ENCODE results near the gene SHLD1.

Gene SHLD1

GRCh38 chr20:5862703-5863039 lies 112.5 kb downstream of the SHLD1 start:
- H3K4me2 ChIP-seq (ENCODE audit: low read depth, low read length), result no peak overlapping the region
- no peaks in the 10 kb centered on the region for H3K27me3 ChIP-seq (replicated peaks; ENCODE audit: insufficient read depth, low read length)
- H4K20me1 ChIP-seq (ENCODE audit: insufficient read depth, low read length), result no peaks in the 10 kb centered on the region
- no peaks in the 10 kb centered on the region for H3K36me3 ChIP-seq (replicated peaks; ENCODE audit: insufficient read depth, low read length)
- no peak overlapping the region for H3K4me3 ChIP-seq (ENCODE audit: low read length)
- no peaks in the 10 kb centered on the region for H3K9me3 ChIP-seq (replicated peaks; ENCODE audit: insufficient read depth, low read length)
- no peak overlapping the region for H3K27ac ChIP-seq (ENCODE audit: low read length)
- H3F3A ChIP-seq (ENCODE audit: insufficient read depth, low read length), result no peaks in the 10 kb centered on the region
- no peak for TF ChIP-seq EZH2 (optimal IDR thresholded peaks at IDR 0.05; ENCODE audit: low read depth, low read length)
- TF ChIP-seq CTCF (IDR thresholded peaks at IDR 0.05; ENCODE audit: low read length), result no peak
- TF ChIP-seq EZH2phosphoT487 (IDR thresholded peaks at IDR 0.05; ENCODE audit: low read length), result no peak
- H3K79me2 ChIP-seq (ENCODE audit: low read length), result no peaks in the 10 kb centered on the region
- no peak overlapping the region for H3K9ac ChIP-seq (ENCODE audit: low read length)
- no peaks in the 10 kb centered on the region for H3K4me1 ChIP-seq (ENCODE audit: low read length)
- H3K9me2 ChIP-seq (replicated peaks; ENCODE audit: insufficient read depth, low read length), result no peaks in the 10 kb centered on the region
- H2AFZ ChIP-seq (ENCODE audit: low read length), result no peak overlapping the region
- DNase-seq, result no peak

GRCh38 chr20:5863040-5863833 lies 113.0 kb downstream of the SHLD1 start:
- TF ChIP-seq EZH2 (optimal IDR thresholded peaks at IDR 0.05; ENCODE audit: low read depth, low read length) (no peak), EZH2phosphoT487 (IDR thresholded peaks at IDR 0.05; ENCODE audit: low read length) (no peak), CTCF (IDR thresholded peaks at IDR 0.05; ENCODE audit: low read length) (no peak)
- no peak for DNase-seq

GRCh38 chr20:5864428-5864827 lies 114.2 kb downstream of the SHLD1 start:
- TF ChIP-seq EZH2phosphoT487 (IDR thresholded peaks at IDR 0.05; ENCODE audit: low read length), result no peak
- no peak for TF ChIP-seq EZH2 (optimal IDR thresholded peaks at IDR 0.05; ENCODE audit: low read depth, low read length)
- TF ChIP-seq CTCF (IDR thresholded peaks at IDR 0.05; ENCODE audit: low read length), result no peak

More at GRCh38 chr20:5863040-5863833, 113.0 kb downstream of the SHLD1 start:
- H2AFZ ChIP-seq (ENCODE audit: low read length), result no peak overlapping the region
- H3K4me1 ChIP-seq (ENCODE audit: low read length), result no peaks in the 10 kb centered on the region
- H3K9me2 ChIP-seq (replicated peaks; ENCODE audit: insufficient read depth, low read length), result no peaks in the 10 kb centered on the region
- no peaks in the 10 kb centered on the region for H3F3A ChIP-seq (ENCODE audit: insufficient read depth, low read length)
- no peak overlapping the region for H3K4me3 ChIP-seq (ENCODE audit: low read length)
- no peaks in the 10 kb centered on the region for H4K20me1 ChIP-seq (ENCODE audit: insufficient read depth, low read length)
- no peaks in the 10 kb centered on the region for H3K27me3 ChIP-seq (replicated peaks; ENCODE audit: insufficient read depth, low read length)
- no peak overlapping the region for H3K27ac ChIP-seq (ENCODE audit: low read length)
- no peaks in the 10 kb centered on the region for H3K36me3 ChIP-seq (replicated peaks; ENCODE audit: insufficient read depth, low read length)
- no peak overlapping the region for H3K4me2 ChIP-seq (ENCODE audit: low read depth, low read length)
- no peaks in the 10 kb centered on the region for H3K9me3 ChIP-seq (replicated peaks; ENCODE audit: insufficient read depth, low read length)
- no peak overlapping the region for H3K9ac ChIP-seq (ENCODE audit: low read length)
- H3K79me2 ChIP-seq (ENCODE audit: low read length), result no peaks in the 10 kb centered on the region

More at GRCh38 chr20:5864428-5864827, 114.2 kb downstream of the SHLD1 start:
- no peaks in the 10 kb centered on the region for H3K27me3 ChIP-seq (replicated peaks; ENCODE audit: insufficient read depth, low read length)
- H3K4me2 ChIP-seq (ENCODE audit: low read depth, low read length), result no peak overlapping the region
- H3F3A ChIP-seq (ENCODE audit: insufficient read depth, low read length), result no peaks in the 10 kb centered on the region
- H3K36me3 ChIP-seq (replicated peaks; ENCODE audit: insufficient read depth, low read length), result no peaks in the 10 kb centered on the region
- H3K27ac ChIP-seq (ENCODE audit: low read length), result no peak overlapping the region
- no peaks in the 10 kb centered on the region for H3K4me1 ChIP-seq (ENCODE audit: low read length)
- no peaks in the 10 kb centered on the region for H3K79me2 ChIP-seq (ENCODE audit: low read length)
- no peak overlapping the region for H2AFZ ChIP-seq (ENCODE audit: low read length)
- no peak overlapping the region for H3K4me3 ChIP-seq (ENCODE audit: low read length)
- DNase-seq, result no peak
- H3K9me3 ChIP-seq (replicated peaks; ENCODE audit: insufficient read depth, low read length), result no peaks in the 10 kb centered on the region
- no peak overlapping the region for H3K9ac ChIP-seq (ENCODE audit: low read length)
- no peaks in the 10 kb centered on the region for H3K9me2 ChIP-seq (replicated peaks; ENCODE audit: insufficient read depth, low read length)
- no peaks in the 10 kb centered on the region for H4K20me1 ChIP-seq (ENCODE audit: insufficient read depth, low read length)

Data from MM.1S (cell line).